Gastrocnemius medialis (tissue), 4 donors: ENCODE measurements around the gene MYL2. TPM values are rescaled to one million over a fixed set of nuclear protein-coding genes. Genes with fewer than 3 reads are reported as not detected.

Experiments used
- total RNA-seq, 4 donors: library from RNA; depleted of rRNA; stranded (reverse); fragments of >200 nt; gene quantifications; one replicate each; pipeline versions ENCODE4 v1.1.0 to v1.2.3, GENCODE V29; 2016

MYL2 gene
- total RNA-seq, 4 donors from 2014 or later: 817 to 5,649 (median 2,775) TPM

Other genes with a start within 250 kb of the MYL2 start
- gene HVCN1, start 231.5 kb downstream of the MYL2 start, total RNA-seq: 1 to 10 TPM; 4.6 to 8.1 (median 5.8) TPM
- 100 to 1,000 TPM in 3 of 4 donors, 10 to 100 TPM in 1; 96.4 to 226 (median 154) TPM for gene PPP1CC, start 177.7 kb downstream of the MYL2 start, total RNA-seq
- gene CCDC63, start 73.6 kb downstream of the MYL2 start, total RNA-seq: not detected
- gene CUX2, start 113.6 kb upstream of the MYL2 start, total RNA-seq: under 1 TPM in 2 of 4 donors, not detected in 2; 0.09 to 0.80 TPM